ENCODE results near the gene SH3RF3. TPM values are rescaled to one million over a fixed set of nuclear protein-coding genes. Genes with fewer than 3 reads are reported as not detected.
"Not testable (repeated sequence)": the region's sequence is repeated elsewhere in the genome, so short reads cannot be mapped to it uniquely, and the experiment has no call there.

SH3RF3 gene
- total RNA-seq, 4 donors from 2014 or later, result 2.4 to 5.5 (median 2.9) TPM

GRCh38 chr2:109117780-109118179 is 11.2 kb upstream of the SH3RF3 start:
- intact Hi-C loops (cut with DNase I), result no loop called here
- H3K4me3 ChIP-seq, result no peak overlapping the region
- 94 to 100% methylated on average over 1 to 3 of the region's 4 CpGs for WGBS, 2 donors
- peaks cover 0 to 11% (median 0%) of the 10 kb centered on the region in 4 donors for H3K27me3 ChIP-seq
- no peak overlapping the region for H3K27ac ChIP-seq
- TF ChIP-seq POLR2A (IDR thresholded peaks at IDR 0.05) (no peak), CTCF (IDR thresholded peaks at IDR 0.05) (no peak)
- no peaks in the 10 kb centered on the region for H3K36me3 ChIP-seq
- H3K9me3 ChIP-seq, result no peaks in the 10 kb centered on the region
- DNase-seq, result no peak
- no peaks in the 10 kb centered on the region for H3K4me1 ChIP-seq

DNA sequence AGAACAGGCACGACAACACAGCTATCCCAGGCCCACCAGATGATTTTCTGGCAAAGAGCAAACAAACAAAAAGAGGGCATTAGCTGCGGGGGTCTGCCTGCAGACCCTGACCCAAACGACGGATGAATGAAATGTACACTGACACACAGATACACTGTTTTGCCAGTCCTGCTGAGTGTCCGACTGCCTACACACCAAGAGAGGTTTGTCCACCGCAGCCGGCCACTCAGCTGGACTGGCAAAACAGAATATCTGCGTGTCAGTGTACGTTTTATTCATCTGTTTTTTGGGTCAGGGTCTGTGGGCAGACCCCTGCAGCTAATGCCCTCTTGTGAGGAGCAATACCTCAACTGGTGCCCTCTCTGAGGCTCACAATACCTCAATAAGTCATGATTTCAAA is 10.7 kb upstream of the SH3RF3 start:
- intact Hi-C loops (cut with DNase I), result no loop called here
- DNase-seq, result no peak
- 87 to 90% methylated on average over 5 to 8 of the region's 9 CpGs for WGBS, 2 donors

GRCh38 chr2:109120166-109120565 is 8.8 kb upstream of the SH3RF3 start:
- peaks cover 0 to 4% (median 0%) of the 10 kb centered on the region in 3 donors for H3K4me1 ChIP-seq
- H3K36me3 ChIP-seq, result no peaks in the 10 kb centered on the region
- WGBS, 2 donors, result no CpG with 5 or more reads among the region's 3 CpGs
- TF ChIP-seq POLR2A (IDR thresholded peaks at IDR 0.05) (no peak), CTCF (IDR thresholded peaks at IDR 0.05) (no peak)
- H3K27me3 ChIP-seq, result peaks cover 0 to 11% (median 0%) of the 10 kb centered on the region in 4 donors
- no peak overlapping the region for H3K4me3 ChIP-seq
- H3K9me3 ChIP-seq, result no peaks in the 10 kb centered on the region
- no peak for DNase-seq
- intact Hi-C loops (cut with DNase I), result no loop called here
- H3K27ac ChIP-seq, result no peak overlapping the region

More for the DNA sequence above, 10.7 kb upstream of the SH3RF3 start:
- Histone ChIP-seq H3K4me3 (no peak overlapping the region), H3K4me1 (no peaks in the 10 kb centered on the region), H3K27me3 (peaks cover 0 to 11% (median 0%) of the 10 kb centered on the region in 4 donors), H3K36me3 (no peaks in the 10 kb centered on the region), H3K27ac (no peak overlapping the region), H3K9me3 (no peaks in the 10 kb centered on the region)
- TF ChIP-seq CTCF (IDR thresholded peaks at IDR 0.05) (no peak), POLR2A (IDR thresholded peaks at IDR 0.05) (no peak)

- intact Hi-C loops (cut with DNase I); H3K36me3 ChIP-seq; H3K4me1 ChIP-seq; H3K4me3 ChIP-seq; H3K27ac ChIP-seq; DNase-seq; H3K9me3 ChIP-seq: not testable (repeated sequence)
- peaks cover 0 to 11% (median 0%) of the 10 kb centered on the region in 4 donors for H3K27me3 ChIP-seq
- 90 to 92% methylated on average over 6 to 10 of the region's 10 CpGs for WGBS, 2 donors
Observed at GRCh38 chr2:109120686-109121085, 8.3 kb upstream of the SH3RF3 start.

- Histone ChIP-seq H3K9me3 (no peaks in the 10 kb centered on the region), H3K27ac (no peak overlapping the region), H3K36me3 (no peaks in the 10 kb centered on the region), H3K4me1 (peaks cover 0 to 28% (median 3%) of the 10 kb centered on the region in 3 donors), H3K27me3 (peaks cover 0 to 18% (median 0%) of the 10 kb centered on the region in 4 donors), H3K4me3 (no peak overlapping the region)
- 91 to 94% methylated on average over 4 of the region's 4 CpGs for WGBS, 2 donors
- intact Hi-C loops (cut with DNase I), result no loop called here
- no peak for TF ChIP-seq CTCF (IDR thresholded peaks at IDR 0.05)
- TF ChIP-seq POLR2A (IDR thresholded peaks at IDR 0.05), result no peak
- DNase-seq, result no peak
Observed at GRCh38 chr2:109123586-109124201, 5.3 kb upstream of the SH3RF3 start.
